K562 (cell line): ENCODE results near the gene MAP3K4. TPM values are rescaled to one million over a fixed set of nuclear protein-coding genes. Genes with fewer than 3 reads are reported as not detected.

Experiments
- ATAC-seq: fragments of 200-7000 bp; cut with Tn5 transposase; 3 replicates; pipeline ENCODE4 v1.9.1; 2020; ENCODE audit warnings: moderate library complexity
- BruUV-seq: library from RNA; stranded (reverse); fragments of 400-500 nt; replicated peaks from 2 replicates; lab custom pipeline; 2021; lab: Mats Ljungman, UMichigan
- CTCF ChIA-PET: fragments of 300-600 bp; formaldehyde crosslinking; extraction: SDS; loops from one replicate; lab custom pipeline; 2021; ENCODE audit warnings: low intra/inter-chr PET ratio; lab: Yijun Ruan, JAX
- POLR2A ChIA-PET: fragments of 300-600, 350-650 bp; sonication (Branson Sonifier 250); formaldehyde crosslinking; extraction: SDS; loops from one replicate; lab custom pipeline; 2021; ENCODE audit warnings: antibody characterized with exemption, inconsistent platforms; lab: Yijun Ruan, JAX
- DNase-seq, 4 experiments: peaks; one replicate each; pipeline versions ENCODE4 v3.0.0 to v3.0.0-alpha.2; 2011 to 2018; ENCODE audit warnings: low spot score in 3 of 4, mixed read lengths in 3 of 4; ENCODE audit errors: extremely low read depth in 1 of 4
- FAIRE-seq: peaks from 2 replicates; lab custom pipeline; 2011; peaks lifted over from hg19 to GRCh38; lab: Jason Lieb, UNC
- H2AFZ ChIP-seq: 2 replicates; pipeline ENCODE4 v1.6.0; 2011; ENCODE audit warnings: low read depth, low read length, control low read depth, inconsistent platforms
- H3K27ac ChIP-seq: fragments of 200-600 bp; 3 replicates; pipeline ENCODE4 v1.8.0; 2011; ENCODE audit warnings: low read depth, mild to moderate bottlenecking, control low read depth, inconsistent platforms, low read length, moderate library complexity, mixed read lengths; ENCODE audit errors: extremely low read depth
- H3K27me3 ChIP-seq, 2 experiments: fragments of 300-600 bp in 1 of 2; 2 replicates in 1 of 2; 3 replicates in 1 of 2; pipeline versions ENCODE4 v1.6.0 to v1.8.0; 2011; ENCODE audit warnings: inconsistent platforms in 2 of 2, low read length in 2 of 2, mild to moderate bottlenecking in 1 of 2, mixed read lengths in 1 of 2, moderate library complexity in 1 of 2; ENCODE audit not compliant: control insufficient read depth in 2 of 2, insufficient read depth in 2 of 2
- H3K36me3 ChIP-seq: fragments of 300-600 bp; 3 replicates; pipeline ENCODE4 v1.8.0; 2011; ENCODE audit warnings: mild to moderate bottlenecking, low read length, inconsistent platforms; ENCODE audit not compliant: control insufficient read depth, insufficient read depth
- H3K4me1 ChIP-seq, 2 experiments: fragments of 200-600 bp in 1 of 2; replicated peaks in 1 of 2; 2 replicates in 1 of 2; 3 replicates in 1 of 2; pipeline versions ENCODE4 v1.5.1 to v1.8.0; 2011; ENCODE audit warnings: inconsistent platforms in 2 of 2, low read length in 2 of 2, mild to moderate bottlenecking in 1 of 2, mixed read lengths in 1 of 2, moderate library complexity in 1 of 2; ENCODE audit not compliant: control insufficient read depth in 2 of 2, insufficient read depth in 2 of 2
- H3K4me2 ChIP-seq: 2 replicates; pipeline ENCODE4 v1.6.1; 2011; ENCODE audit warnings: low read length, control low read depth, inconsistent platforms, mixed read lengths; ENCODE audit not compliant: insufficient read depth
- H3K4me3 ChIP-seq: fragments of 200-600 bp; sonication (generic), shearing (Covaris generic); 2 replicates; pipeline ENCODE4 v1.5.1; 2016; ENCODE audit warnings: control low read depth, inconsistent platforms
- H3K79me2 ChIP-seq: fragments of 200-600 bp; 3 replicates; pipeline ENCODE4 v1.8.0; 2011; ENCODE audit warnings: low read length, inconsistent platforms; ENCODE audit not compliant: control insufficient read depth, insufficient read depth
- H3K9ac ChIP-seq, 2 experiments: 2 replicates each; pipeline versions ENCODE4 v1.6.0 to v1.6.1; 2011; ENCODE audit warnings: low read depth in 2 of 2, low read length in 2 of 2, control low read depth in 1 of 2, inconsistent platforms in 1 of 2, mild to moderate bottlenecking in 1 of 2, mixed read lengths in 1 of 2; ENCODE audit not compliant: insufficient read depth in 1 of 2
- H3K9me1 ChIP-seq: one replicate; pipeline ENCODE4 v1.6.0; 2011; ENCODE audit warnings: inconsistent platforms, mild to moderate bottlenecking, low read length, moderate library complexity; ENCODE audit not compliant: control insufficient read depth, insufficient read depth
- H3K9me3 ChIP-seq: replicated peaks from 2 replicates; pipeline ENCODE4 v1.5.1; 2011; ENCODE audit warnings: low read depth, low read length, inconsistent platforms; ENCODE audit not compliant: control insufficient read depth, insufficient read depth
- H4K20me1 ChIP-seq: replicated peaks from 2 replicates; pipeline ENCODE4 v1.6.1; 2011; ENCODE audit warnings: low read length, inconsistent platforms, mixed read lengths; ENCODE audit not compliant: control insufficient read depth, insufficient read depth
- E2F6 ChIP-seq, 2 experiments: IDR thresholded peaks; 2 replicates each; pipeline ENCODE4 v1.6.1; 2011; ENCODE audit warnings: borderline replicate concordance in 1 of 2, control low read depth in 1 of 2, low read depth in 1 of 2, low read length in 1 of 2, mild to moderate bottlenecking in 1 of 2, mixed read lengths in 1 of 2, moderate library complexity in 1 of 2; ENCODE audit not compliant: insufficient read depth in 1 of 2, insufficient read length in 1 of 2, poor library complexity in 1 of 2, severe bottlenecking in 1 of 2; ENCODE audit errors: extremely low read depth in 1 of 2
- EHMT2 ChIP-seq: fragments of 450-650 bp; IDR thresholded peaks from 2 replicates; pipeline ENCODE4 v1.6.1; 2018; ENCODE audit warnings: antibody characterized with exemption
- WGBS: fragments of 100-300 bp; shearing (Covaris generic); methylation state at CpG from one replicate; pipeline ENCODE4 v1.1.6; 2016; ENCODE audit warnings: low coverage, mixed read lengths; ENCODE audit not compliant: insufficient coverage; ENCODE audit errors: missing lambda C conversion rate; 5-methylcytosine and 5-hydroxymethylcytosine counted together
- in situ Hi-C: fragments of 300-500 bp; cut with MboI; formaldehyde crosslinking; loops from 4 replicates; pipeline ENCODE4 v1.15.0; 2018; ENCODE audit warnings: inconsistent platforms, mixed read lengths
- intact Hi-C: fragments of 100-400 bp; cut with micrococcal nuclease; formaldehyde crosslinking; loops from 2 replicates; pipeline ENCODE4 v1.14.2; 2022
- polyA plus RNA-seq, 8 experiments: library from polyadenylated mRNA; depleted of rRNA in 4 of 8; stranded (reverse) in 5 of 8; unstranded in 3 of 8; fragments of >200 nt; fragmentation: Nextera tagmentation in 2 of 8; fragmentation: Illumina TruSeq in 1 of 8; extraction: Ambion mirVana in 2 of 8; extraction: Trizol in 1 of 8; gene quantifications; 2 replicates each; pipeline versions ENCODE4 v1.2.1 to v1.2.3, GENCODE V29; 2011 to 2014; ENCODE audit warnings: inconsistent platforms in 1 of 8, missing spikeins in 1 of 8
- total RNA-seq, 7 experiments: library from RNA; depleted of rRNA in 6 of 7; stranded (reverse); fragments of >200 nt in 6 of 7; fragmentation: Illumina TruSeq in 2 of 7; extraction: Trizol in 2 of 7; gene quantifications; 2 replicates each; pipeline versions ENCODE4 v1.2.1 to v1.2.3, GENCODE V29; 2011 to 2021; ENCODE audit warnings: low replicate concordance in 1 of 7

The MAP3K4 gene
- total and polyA plus RNA-seq, 9 of the 15 experiments (the other 6 are each of a cell fraction or from before 2014, with no cell fraction given): 21.0 to 77.2 (median 48.9) TPM

GRCh38 chr6:161163466-161164181, 172.1 kb downstream of the MAP3K4 start:
- H3K4me1 ChIP-seq: peaks cover 5 to 7% of the 10 kb centered on the region in 2 experiments; a peak in 3 of 5 replicates
- H3K36me3 ChIP-seq: peaks cover 2% of the 10 kb centered on the region; the same call in 2 of the 3 replicates
- peak in 1 of 2 experiments; percentile 72 for TF ChIP-seq E2F6 (IDR thresholded peaks at IDR 0.05; ENCODE audit: borderline replicate concordance in 1 of 2, extremely low read depth in 1 of 2, insufficient read depth in 1 of 2, insufficient read length in 1 of 2, low read depth in 1 of 2, low read length in 1 of 2, poor library complexity in 1 of 2, severe bottlenecking in 1 of 2)
- TF ChIP-seq EHMT2: no peak
- no peak overlapping the region for H3K4me2 ChIP-seq
- peaks cover 0 to 17% of the 10 kb centered on the region in 2 experiments; a peak in 1 of 5 replicates for H3K27me3 ChIP-seq
- whole genome bisulfite sequencing: 49% methylated on average over 13 of the region's 13 CpGs
- H4K20me1 ChIP-seq: no peaks in the 10 kb centered on the region
- CTCF ChIA-PET: no interaction called here
- FAIRE-seq (no peak), DNase-seq (no peak), ATAC-seq (no peak)
- no peak overlapping the region for H2AFZ ChIP-seq
- POLR2A ChIA-PET: interaction anchor here (0.6 to 1.3 kb wide), 3 partner anchors 13 to 689 kb away, joined by 3 to 4 read pairs (median 3); no protein-coding TSS in a partner anchor
- H3K27ac ChIP-seq: no peak overlapping the region
- in situ Hi-C loops (no loop called here), intact Hi-C loops (no loop called here)
- no peak overlapping the region for H3K9ac ChIP-seq
- no peak overlapping the region for H3K4me3 ChIP-seq
- no peaks in the 10 kb centered on the region for H3K9me1 ChIP-seq
- BruUV-seq: no TSS peak
- no peaks in the 10 kb centered on the region for H3K79me2 ChIP-seq
- no peaks in the 10 kb centered on the region for H3K9me3 ChIP-seq
